ENCODE results near the gene FGFR4.

FGFR4 gene

GRCh38 chr5:177098120-177098469 lies 11.4 kb downstream of the FGFR4 start:
- TF ChIP-seq SPI1 (IDR thresholded peaks at IDR 0.05; ENCODE audit: low read depth, low read length) (no peak), POU2F2 (IDR thresholded peaks at IDR 0.05; ENCODE audit: low read depth, low read length) (no peak), TAF1 (IDR thresholded peaks at IDR 0.05; ENCODE audit: low read depth, low read length) (no peak), PAX5 (IDR thresholded peaks at IDR 0.05; ENCODE audit: insufficient read depth, low read length, severe bottlenecking) (no peak), POLR2A (IDR thresholded peaks at IDR 0.05; ENCODE audit: low read depth, low read length) (no peak), POLR2AphosphoS5 (IDR thresholded peaks at IDR 0.05; ENCODE audit: low read depth, low read length) (no peak)
- DNase-seq (ENCODE audit: insufficient read length, low spot score) (no peak), FAIRE-seq (no peak)

GRCh38 chr5:177098470-177099141 lies 11.9 kb downstream of the FGFR4 start:
- DNase-seq (ENCODE audit: insufficient read length, low spot score), result no peak
- TF ChIP-seq PAX5 (IDR thresholded peaks at IDR 0.05; ENCODE audit: insufficient read depth, low read length, severe bottlenecking) (no peak), SPI1 (IDR thresholded peaks at IDR 0.05; ENCODE audit: low read depth, low read length) (no peak), POLR2AphosphoS5 (IDR thresholded peaks at IDR 0.05; ENCODE audit: low read depth, low read length) (no peak), POU2F2 (IDR thresholded peaks at IDR 0.05; ENCODE audit: low read depth, low read length) (no peak), POLR2A (IDR thresholded peaks at IDR 0.05; ENCODE audit: low read depth, low read length) (no peak), TAF1 (IDR thresholded peaks at IDR 0.05; ENCODE audit: low read depth, low read length) (no peak)
- no peak for FAIRE-seq

- TF ChIP-seq POLR2AphosphoS5 (IDR thresholded peaks at IDR 0.05; ENCODE audit: low read depth, low read length), result no peak
- no peak for TF ChIP-seq POLR2A (IDR thresholded peaks at IDR 0.05; ENCODE audit: low read depth, low read length)
- TF ChIP-seq TAF1 (IDR thresholded peaks at IDR 0.05; ENCODE audit: low read depth, low read length), result no peak
- TF ChIP-seq SPI1 (IDR thresholded peaks at IDR 0.05; ENCODE audit: low read depth, low read length), result no peak
- TF ChIP-seq PAX5 (IDR thresholded peaks at IDR 0.05; ENCODE audit: insufficient read depth, low read length, severe bottlenecking), result no peak
- TF ChIP-seq POU2F2 (IDR thresholded peaks at IDR 0.05; ENCODE audit: low read depth, low read length), result no peak
- DNase-seq (ENCODE audit: insufficient read length, low spot score) (no peak), FAIRE-seq (no peak)
Measured at GRCh38 chr5:177099422-177100093, 12.8 kb downstream of the FGFR4 start.

- DNase-seq (ENCODE audit: insufficient read length, low spot score) (no peak), FAIRE-seq (no peak)
Measured at GRCh38 chr5:177100714-177101121, 14.0 kb downstream of the FGFR4 start.

GRCh38 chr5:177103523-177104253 lies 17.0 kb downstream of the FGFR4 start:
- FAIRE-seq, result no peak
- TF ChIP-seq POLR2AphosphoS5 (IDR thresholded peaks at IDR 0.05; ENCODE audit: low read depth, low read length), result no peak
- no peak for TF ChIP-seq SPI1 (IDR thresholded peaks at IDR 0.05; ENCODE audit: low read depth, low read length)
- no peak for TF ChIP-seq TAF1 (IDR thresholded peaks at IDR 0.05; ENCODE audit: low read depth, low read length)
- no peak for TF ChIP-seq PAX5 (IDR thresholded peaks at IDR 0.05; ENCODE audit: insufficient read depth, low read length, severe bottlenecking)
- TF ChIP-seq POLR2A (IDR thresholded peaks at IDR 0.05; ENCODE audit: low read depth, low read length), result no peak
- no peak for TF ChIP-seq POU2F2 (IDR thresholded peaks at IDR 0.05; ENCODE audit: low read depth, low read length)
- DNase-seq (ENCODE audit: insufficient read length, low spot score), result no peak

More at GRCh38 chr5:177100714-177101121, 14.0 kb downstream of the FGFR4 start:
- TF ChIP-seq SPI1 (IDR thresholded peaks at IDR 0.05; ENCODE audit: low read depth, low read length) (no peak), TAF1 (IDR thresholded peaks at IDR 0.05; ENCODE audit: low read depth, low read length) (no peak), PAX5 (IDR thresholded peaks at IDR 0.05; ENCODE audit: insufficient read depth, low read length, severe bottlenecking) (no peak), POLR2A (IDR thresholded peaks at IDR 0.05; ENCODE audit: low read depth, low read length) (no peak), POLR2AphosphoS5 (IDR thresholded peaks at IDR 0.05; ENCODE audit: low read depth, low read length) (no peak), POU2F2 (IDR thresholded peaks at IDR 0.05; ENCODE audit: low read depth, low read length) (no peak)

GRCh38 chr5:177105691-177106476 lies 19.2 kb downstream of the FGFR4 start:
- FAIRE-seq (no peak), DNase-seq (ENCODE audit: insufficient read length, low spot score) (no peak)

DNA sequence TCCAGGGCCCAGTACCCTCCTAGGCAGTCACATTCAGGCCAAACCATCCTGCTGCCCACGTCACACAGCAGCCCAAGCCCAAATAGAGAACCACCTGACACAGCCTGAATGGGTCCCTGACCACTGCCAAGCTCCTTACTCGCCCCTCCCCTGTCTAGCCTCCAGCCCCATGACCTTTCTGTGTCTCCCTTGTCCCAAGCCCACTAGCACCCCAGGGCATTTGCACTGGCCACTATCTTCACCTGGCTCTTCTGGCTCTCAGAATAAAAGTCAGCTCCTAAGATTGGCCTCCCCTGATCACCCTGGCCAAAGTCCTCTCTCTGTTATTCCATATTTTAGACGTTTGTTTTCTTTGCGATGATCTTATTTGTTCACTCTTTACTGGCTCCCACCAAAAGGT lies 20.4 kb downstream of the FGFR4 start:
- FAIRE-seq (no peak), DNase-seq (ENCODE audit: insufficient read length, low spot score) (no peak)
- TF ChIP-seq SPI1 (IDR thresholded peaks at IDR 0.05; ENCODE audit: low read depth, low read length), result no peak

More at GRCh38 chr5:177105691-177106476, 19.2 kb downstream of the FGFR4 start:
- TF ChIP-seq TAF1 (IDR thresholded peaks at IDR 0.05; ENCODE audit: low read depth, low read length) (no peak), POU2F2 (IDR thresholded peaks at IDR 0.05; ENCODE audit: low read depth, low read length) (no peak), SPI1 (IDR thresholded peaks at IDR 0.05; ENCODE audit: low read depth, low read length) (no peak), POLR2A (IDR thresholded peaks at IDR 0.05; ENCODE audit: low read depth, low read length) (no peak), PAX5 (IDR thresholded peaks at IDR 0.05; ENCODE audit: insufficient read depth, low read length, severe bottlenecking) (no peak), POLR2AphosphoS5 (IDR thresholded peaks at IDR 0.05; ENCODE audit: low read depth, low read length) (no peak)

DNA sequence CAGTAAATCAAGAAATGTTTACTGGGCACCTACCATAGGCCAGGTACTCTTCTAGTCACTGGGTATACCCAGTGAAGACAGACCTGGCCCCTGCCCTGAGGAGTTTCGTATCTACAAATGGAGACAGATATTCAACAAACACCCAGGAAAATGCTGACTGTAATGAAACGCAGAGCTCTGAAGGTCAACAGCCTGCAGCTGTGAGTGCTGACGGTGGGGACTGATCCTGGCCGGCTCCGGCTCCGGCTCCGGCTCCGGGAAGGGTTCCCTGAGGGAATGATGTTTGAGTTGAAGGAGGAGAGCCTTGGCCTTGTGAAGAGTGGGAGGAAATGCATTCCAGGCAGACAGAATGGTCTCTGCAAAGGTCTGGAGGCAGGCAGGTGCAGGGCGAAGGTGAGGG lies 23.1 kb downstream of the FGFR4 start:
- DNase-seq (ENCODE audit: insufficient read length, low spot score), result no peak
- TF ChIP-seq PAX5 (IDR thresholded peaks at IDR 0.05; ENCODE audit: insufficient read depth, low read length, severe bottlenecking) (no peak), TAF1 (IDR thresholded peaks at IDR 0.05; ENCODE audit: low read depth, low read length) (no peak)

More for the DNA sequence above, 23.1 kb downstream of the FGFR4 start:
- no peak for FAIRE-seq
